A549 (cell line): ENCODE measurements around the gene BUD23.

Source experiments
- CEBPB ChIP-seq, 2 experiments: fragments of >200 bp in 1 of 2; sonication (Bioruptor Twin) in 1 of 2; formaldehyde crosslinking in 1 of 2; IDR thresholded peaks; 2 replicates each; pipeline ENCODE4 v1.6.1; 2012 to 2016
- ZSCAN20 ChIP-seq: fragments of 250-450 bp; sonication (Bioruptor Pico); IDR thresholded peaks from 2 replicates; pipeline ENCODE4 v1.8.0; 2022; ENCODE audit warnings: mild to moderate bottlenecking, moderate library complexity
- TF ChIP-seq, protein P1 (sequence below): fragments of >200 bp; sonication (Bioruptor Twin); formaldehyde crosslinking; IDR thresholded peaks from 3 replicates; pipeline ENCODE4 v1.5.1; 2016

DNA sequence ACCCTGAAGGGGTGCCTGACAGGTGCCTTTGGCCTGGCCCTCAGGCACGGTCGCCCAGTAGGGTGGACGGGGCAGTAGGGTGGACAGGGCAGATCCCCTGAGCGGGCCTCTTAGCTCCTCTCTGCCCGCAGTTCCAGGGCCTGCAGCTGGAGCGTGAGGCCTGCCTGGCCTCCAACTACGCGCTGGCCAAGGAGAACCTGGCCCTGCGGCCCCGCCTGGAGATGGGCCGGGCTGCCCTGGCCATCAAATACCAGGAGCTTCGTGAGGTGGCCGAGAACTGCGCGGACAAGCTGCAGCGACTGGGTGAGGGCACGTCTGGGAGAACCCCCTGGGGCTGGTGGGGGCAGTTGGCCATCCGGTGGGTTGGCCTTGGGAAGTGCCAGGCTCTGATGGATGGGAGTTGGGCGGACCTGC is 14.1 kb upstream of the BUD23 start:
- TF ChIP-seq CEBPB (IDR thresholded peaks at IDR 0.05) (no peak), ZSCAN20 (CRISPR knock-in tag) (no peak)
- TF ChIP-seq, protein P1, sequence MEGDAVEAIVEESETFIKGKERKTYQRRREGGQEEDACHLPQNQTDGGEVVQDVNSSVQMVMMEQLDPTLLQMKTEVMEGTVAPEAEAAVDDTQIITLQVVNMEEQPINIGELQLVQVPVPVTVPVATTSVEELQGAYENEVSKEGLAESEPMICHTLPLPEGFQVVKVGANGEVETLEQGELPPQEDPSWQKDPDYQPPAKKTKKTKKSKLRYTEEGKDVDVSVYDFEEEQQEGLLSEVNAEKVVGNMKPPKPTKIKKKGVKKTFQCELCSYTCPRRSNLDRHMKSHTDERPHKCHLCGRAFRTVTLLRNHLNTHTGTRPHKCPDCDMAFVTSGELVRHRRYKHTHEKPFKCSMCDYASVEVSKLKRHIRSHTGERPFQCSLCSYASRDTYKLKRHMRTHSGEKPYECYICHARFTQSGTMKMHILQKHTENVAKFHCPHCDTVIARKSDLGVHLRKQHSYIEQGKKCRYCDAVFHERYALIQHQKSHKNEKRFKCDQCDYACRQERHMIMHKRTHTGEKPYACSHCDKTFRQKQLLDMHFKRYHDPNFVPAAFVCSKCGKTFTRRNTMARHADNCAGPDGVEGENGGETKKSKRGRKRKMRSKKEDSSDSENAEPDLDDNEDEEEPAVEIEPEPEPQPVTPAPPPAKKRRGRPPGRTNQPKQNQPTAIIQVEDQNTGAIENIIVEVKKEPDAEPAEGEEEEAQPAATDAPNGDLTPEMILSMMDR, result no peak
